ENCODE measurements around the gene FERMT2. TPM values are rescaled to one million over a fixed set of nuclear protein-coding genes. Genes with fewer than 3 reads are reported as not detected.

FERMT2 gene
- total and polyA plus RNA-seq, 2 experiments from 2014 or later = 108 to 148 TPM

DNA sequence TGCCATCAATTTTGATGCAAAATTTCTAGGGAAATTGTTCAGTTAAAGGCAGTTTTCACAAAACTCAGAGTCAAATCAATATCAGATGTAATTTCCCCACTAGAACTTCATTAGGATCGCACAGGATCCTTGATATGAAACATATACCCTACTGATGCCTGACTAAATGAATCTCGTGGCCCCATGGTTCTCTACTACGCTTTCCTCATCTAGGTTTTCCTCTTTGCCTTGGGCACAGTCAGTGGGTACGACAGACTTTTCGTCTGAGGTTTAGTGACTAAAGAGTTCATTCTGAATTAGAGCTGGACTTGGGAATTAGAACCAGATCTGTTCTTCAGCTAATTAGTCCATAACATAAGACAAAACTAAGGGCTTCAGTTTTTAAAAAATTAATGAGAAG, 117.0 kb downstream of the FERMT2 start:
- no peak overlapping the region for H3K27ac Mint-ChIP-seq

More for the DNA sequence above, 117.0 kb downstream of the FERMT2 start:
- Histone ChIP-seq H3K36me3 (ENCODE audit: insufficient read depth) (no peaks in the 10 kb centered on the region), H3K27me3 (ENCODE audit: insufficient read depth) (no peaks in the 10 kb centered on the region), H3F3A (replicated peaks; ENCODE audit: low read depth) (0 out of 2 replicates have a peak, but pooled peaks cover 2% of the 10 kb centered on the region), H3K4me3 (no peak overlapping the region), H3K4me1 (ENCODE audit: insufficient read depth) (peaks cover 50% of the 10 kb centered on the region), H3K79me2 (replicated peaks; ENCODE audit: insufficient read depth) (no peaks in the 10 kb centered on the region), H3K27ac (ENCODE audit: low read depth) (no peak overlapping the region), H3K9me2 (ENCODE audit: insufficient read depth) (no peaks in the 10 kb centered on the region), H2AFZ (no peak overlapping the region; the same call in 1 of the 2 replicates), H4K20me1 (replicated peaks; ENCODE audit: insufficient read depth) (no peaks in the 10 kb centered on the region), H3K4me2 (0 out of 2 replicates have a peak overlapping the region, but pooled peaks have one; percentile 24)
- H3K4me3 Mint-ChIP-seq = no peak overlapping the region
- DNase-seq (ENCODE audit: low spot score) (no peak), ATAC-seq (no peak)
- H3K9me3 Mint-ChIP-seq = no peaks in the 10 kb centered on the region
- H3K27me3 Mint-ChIP-seq (ENCODE audit: insufficient read depth, low read depth, poor library complexity) = peaks cover 3% of the 10 kb centered on the region
- H3K36me3 Mint-ChIP-seq (ENCODE audit: low read depth) = no peaks in the 10 kb centered on the region
- H3K4me1 Mint-ChIP-seq = peaks cover 43% of the 10 kb centered on the region
- TF ChIP-seq STAT1 (IDR thresholded peaks at IDR 0.05; ENCODE audit: unreplicated experiment) (no peak), EZH2 (IDR thresholded peaks at IDR 0.05; ENCODE audit: low read depth, unreplicated experiment) (no peak), CREB1 (CRISPR knock-in tag; IDR thresholded peaks at IDR 0.05; ENCODE audit: low read depth) (no peak), REST (IDR thresholded peaks at IDR 0.05; ENCODE audit: unreplicated experiment) (no peak), ZNF114 (CRISPR knock-in tag; IDR thresholded peaks at IDR 0.05) (no peak), EZH2phosphoT487 (IDR thresholded peaks at IDR 0.05; ENCODE audit: unreplicated experiment) (no peak), POLR2AphosphoS5 (IDR thresholded peaks at IDR 0.05; ENCODE audit: low read depth) (no peak), JUNB (IDR thresholded peaks at IDR 0.05; ENCODE audit: unreplicated experiment) (no peak), NANOG (IDR thresholded peaks at IDR 0.05; ENCODE audit: borderline replicate concordance) (no peak)
- TF ChIP-seq, protein P1, sequence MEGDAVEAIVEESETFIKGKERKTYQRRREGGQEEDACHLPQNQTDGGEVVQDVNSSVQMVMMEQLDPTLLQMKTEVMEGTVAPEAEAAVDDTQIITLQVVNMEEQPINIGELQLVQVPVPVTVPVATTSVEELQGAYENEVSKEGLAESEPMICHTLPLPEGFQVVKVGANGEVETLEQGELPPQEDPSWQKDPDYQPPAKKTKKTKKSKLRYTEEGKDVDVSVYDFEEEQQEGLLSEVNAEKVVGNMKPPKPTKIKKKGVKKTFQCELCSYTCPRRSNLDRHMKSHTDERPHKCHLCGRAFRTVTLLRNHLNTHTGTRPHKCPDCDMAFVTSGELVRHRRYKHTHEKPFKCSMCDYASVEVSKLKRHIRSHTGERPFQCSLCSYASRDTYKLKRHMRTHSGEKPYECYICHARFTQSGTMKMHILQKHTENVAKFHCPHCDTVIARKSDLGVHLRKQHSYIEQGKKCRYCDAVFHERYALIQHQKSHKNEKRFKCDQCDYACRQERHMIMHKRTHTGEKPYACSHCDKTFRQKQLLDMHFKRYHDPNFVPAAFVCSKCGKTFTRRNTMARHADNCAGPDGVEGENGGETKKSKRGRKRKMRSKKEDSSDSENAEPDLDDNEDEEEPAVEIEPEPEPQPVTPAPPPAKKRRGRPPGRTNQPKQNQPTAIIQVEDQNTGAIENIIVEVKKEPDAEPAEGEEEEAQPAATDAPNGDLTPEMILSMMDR (conservative IDR thresholded peaks at IDR 0.05; ENCODE audit: low read depth in 2 of 2) = no peak

All from GM23338 (cell line).